GM21576 (cell line): ENCODE measurements around the gene DCTN2.
"Not testable (repeated sequence)": the region's sequence is repeated elsewhere in the genome, so short reads cannot be mapped to it uniquely, and the experiment has no call there.

Experiments used
- ATAC-seq: cut with Tn5 transposase; IDR thresholded peaks from one replicate; pipeline ENCODE4 v1.9.1; 2021; ENCODE audit warnings: mild to moderate bottlenecking, moderate library complexity; ENCODE audit not compliant: unreplicated experiment

The DCTN2 gene

GRCh38 chr12:57546438-57547287 is at the start of gene DCTN2:
DCTN2 (minus strand) TSS chr12:57547192; CDS start chr12:57547063, 129 bp downstream.
- ATAC-seq, result peak; percentile 98

DNA sequence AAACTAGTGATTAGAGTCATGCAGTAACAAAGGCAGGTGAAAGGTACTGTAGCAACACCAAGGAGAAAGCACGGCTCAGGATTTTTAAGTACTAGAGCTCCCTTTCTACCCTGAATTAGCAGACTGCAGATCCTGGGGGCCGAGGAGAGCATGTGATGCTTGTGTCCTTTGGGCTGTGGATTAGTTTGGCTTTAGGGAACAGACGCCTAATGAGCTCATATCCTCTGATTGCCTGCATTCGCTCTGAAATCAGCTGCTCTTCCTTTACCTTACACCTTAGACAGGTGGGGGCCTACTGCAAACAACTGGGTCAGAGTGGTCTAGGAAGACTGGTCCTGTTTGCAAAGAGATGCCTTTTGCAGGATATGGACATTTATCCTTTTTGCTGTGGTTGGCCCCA is 46.2 kb upstream of the DCTN2 start:
- no peak for ATAC-seq

GRCh38 chr12:57592551-57593165 is 45.7 kb upstream of the DCTN2 start:
- ATAC-seq, result no peak

DNA sequence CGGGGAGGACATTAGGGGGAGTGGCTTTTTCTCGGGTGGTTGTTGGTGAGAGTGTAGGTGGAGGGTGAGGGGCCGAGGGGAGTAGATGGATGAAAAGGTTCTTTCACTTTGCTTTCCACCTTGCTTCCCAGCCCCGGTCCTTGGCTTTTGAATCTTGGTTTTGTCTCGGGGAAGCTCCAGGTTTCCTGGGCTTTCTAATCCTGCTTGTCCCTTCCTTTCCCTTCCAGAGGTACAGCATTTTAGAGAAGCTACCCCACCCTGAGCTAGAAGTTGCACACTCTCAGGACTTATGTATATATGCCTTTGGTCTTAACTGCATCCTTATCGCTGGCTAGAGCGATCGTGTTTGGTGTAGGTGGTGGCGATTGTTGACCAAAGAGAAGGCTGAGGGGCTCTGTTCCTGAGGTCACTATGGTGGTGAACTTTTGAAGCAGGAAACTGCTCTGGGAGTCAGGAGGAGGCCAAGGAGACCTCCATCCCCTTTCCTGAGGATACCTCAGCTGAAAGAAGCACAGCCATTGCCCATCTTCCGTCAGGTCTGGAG is 44.9 kb upstream of the DCTN2 start:
- no peak for ATAC-seq

DNA sequence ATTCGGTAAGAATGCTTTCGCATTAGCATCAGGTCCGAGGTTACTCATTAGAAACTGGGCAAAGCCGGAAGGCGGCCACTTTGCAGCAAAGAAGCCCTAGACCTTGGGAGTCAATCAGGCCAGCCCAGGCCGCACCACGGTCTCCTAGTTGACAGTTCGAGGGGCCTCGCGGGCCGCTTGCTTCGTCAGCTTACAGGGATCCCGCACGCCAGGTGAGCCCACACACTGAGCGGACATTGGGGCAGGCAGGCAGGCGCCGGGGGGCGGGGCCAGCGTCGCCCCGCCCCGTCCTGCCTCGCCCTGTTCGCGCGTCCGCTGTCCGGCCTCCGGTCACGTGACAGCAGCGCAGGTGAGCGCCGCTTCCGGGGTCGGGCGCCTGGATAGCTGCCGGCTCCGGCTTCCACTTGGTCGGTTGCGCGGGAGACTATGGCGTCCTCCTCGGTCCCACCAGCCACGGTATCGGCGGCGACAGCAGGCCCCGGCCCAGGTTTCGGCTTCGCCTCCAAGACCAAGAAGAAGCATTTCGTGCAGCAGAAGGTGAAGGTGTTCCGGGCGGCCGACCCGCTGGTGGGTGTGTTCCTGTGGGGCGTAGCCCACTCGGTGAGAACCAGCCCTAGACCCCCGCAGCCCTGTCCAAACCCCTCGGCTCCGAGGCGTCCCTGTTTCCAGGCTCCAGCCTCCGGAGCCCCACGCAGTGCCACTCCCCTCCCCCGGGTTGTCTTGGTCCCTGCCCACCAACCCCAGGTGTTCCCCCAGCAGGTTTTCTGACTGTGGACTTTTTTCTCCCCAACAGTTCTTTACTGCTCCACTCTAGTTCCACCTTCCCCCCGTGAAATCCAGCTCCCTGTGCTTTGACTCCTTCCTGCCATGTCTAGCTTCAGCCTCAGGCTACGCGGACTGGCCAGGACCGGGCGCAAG is 44.1 kb upstream of the DCTN2 start, which contains the start of gene PIP4K2C:
Gene PIP4K2C (plus strand): TSS at position 329 of the 918 bp plus-strand sequence. CDS start 98 bp downstream, at position 427.
- peak; percentile 89 for ATAC-seq

DNA sequence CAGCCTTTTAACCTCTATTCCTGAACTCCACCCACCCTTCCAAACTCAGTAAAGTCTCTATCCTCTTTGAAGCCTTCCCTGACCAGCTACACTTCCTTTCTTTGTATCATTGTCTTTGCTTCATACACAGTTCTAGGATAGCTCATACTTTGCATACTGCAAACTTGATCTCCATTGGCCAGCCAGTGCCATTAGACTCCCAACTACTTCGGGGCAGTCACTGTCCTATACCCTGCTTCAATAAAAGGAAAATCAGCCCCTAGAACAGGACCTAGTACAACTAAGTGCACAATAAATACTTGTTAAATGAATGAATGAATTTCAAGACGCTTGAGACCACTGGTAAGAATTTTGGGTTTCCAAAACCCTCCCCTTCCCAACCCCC is 43.5 kb upstream of the DCTN2 start:
- no peak for ATAC-seq

DNA sequence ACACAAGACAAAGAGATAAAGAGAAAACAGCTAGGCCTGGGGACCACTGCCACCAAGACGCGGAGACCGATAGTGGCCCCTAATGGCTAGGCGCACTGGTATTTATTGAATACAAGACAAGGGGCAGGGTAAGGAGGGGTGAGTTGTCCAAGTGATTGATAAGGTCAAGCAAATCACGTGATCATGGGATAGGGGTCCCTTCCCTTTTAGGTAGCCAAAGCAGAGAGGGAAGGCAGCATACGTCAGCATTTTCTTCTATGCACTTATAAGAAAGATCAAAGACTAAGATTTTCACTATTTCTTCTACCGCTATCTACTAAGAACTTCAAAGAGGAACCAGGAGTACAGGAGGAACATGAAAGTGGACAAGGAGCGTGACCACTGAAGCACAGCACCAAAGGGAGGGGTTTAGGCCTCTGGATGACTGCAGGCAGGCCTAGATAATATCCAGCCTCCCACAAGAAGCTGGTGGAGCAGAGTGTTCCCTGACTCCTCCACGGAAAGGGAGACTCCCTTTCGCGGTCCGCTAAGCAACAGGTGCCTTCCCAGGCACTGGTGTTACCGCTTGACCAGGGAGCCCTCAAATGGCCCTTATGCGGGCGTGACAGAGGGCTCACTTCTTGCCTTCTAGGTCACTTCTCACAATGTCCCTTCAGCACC is 42.1 kb upstream of the DCTN2 start:
- ATAC-seq, result not testable (repeated sequence)

DNA sequence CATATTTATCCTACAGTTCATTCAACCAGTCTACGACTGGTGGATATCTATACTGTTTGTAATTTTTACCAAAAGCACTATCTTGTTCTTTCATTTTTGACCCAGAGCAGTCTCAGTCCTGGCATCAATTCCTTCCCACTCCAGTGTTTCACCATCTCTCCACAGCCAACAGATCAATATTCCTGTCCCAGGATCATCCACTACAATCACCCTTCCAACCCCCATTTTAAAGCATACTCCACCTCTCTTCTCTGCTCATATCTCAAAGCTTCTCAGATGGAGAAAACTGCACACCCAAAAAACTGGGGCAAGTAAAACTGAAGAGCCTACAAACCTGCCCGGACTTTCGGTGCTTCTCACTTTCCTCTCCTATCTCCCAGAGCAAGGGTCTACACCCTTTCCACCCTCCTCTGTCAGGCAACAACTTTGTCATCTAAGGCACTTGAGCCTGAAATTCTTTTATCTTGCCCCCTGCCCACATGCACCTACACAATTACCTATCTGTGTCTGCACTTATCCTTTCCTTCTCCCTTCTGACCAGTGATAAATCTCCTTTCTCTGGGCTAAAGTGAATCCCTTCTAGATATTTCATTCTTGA is 39.9 kb upstream of the DCTN2 start:
- no peak for ATAC-seq

GRCh38 chr12:57586128-57586527 is 39.1 kb upstream of the DCTN2 start:
- ATAC-seq, result no peak

GRCh38 chr12:57585156-57585555 is 38.2 kb upstream of the DCTN2 start:
- ATAC-seq, result no peak

DNA sequence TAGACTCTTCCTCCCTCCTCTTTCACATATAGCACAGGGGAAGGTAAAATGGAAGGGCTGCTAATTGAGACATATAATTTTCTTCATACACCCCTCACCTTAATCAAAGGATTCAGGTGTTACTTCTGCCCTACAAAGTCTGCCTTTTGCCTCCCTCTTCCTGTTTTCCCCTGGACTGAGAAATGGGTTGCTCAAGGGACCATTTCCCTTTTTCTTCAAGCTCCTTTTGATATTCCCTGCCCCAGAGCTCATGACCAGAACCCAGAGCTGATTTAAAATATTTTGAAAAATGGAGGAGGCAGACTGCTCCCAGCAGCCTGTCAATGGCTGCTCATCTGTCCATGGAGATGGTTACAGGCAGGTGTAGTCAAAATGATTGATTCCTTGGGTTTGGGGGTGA is 37.7 kb upstream of the DCTN2 start:
- no peak for ATAC-seq

DNA sequence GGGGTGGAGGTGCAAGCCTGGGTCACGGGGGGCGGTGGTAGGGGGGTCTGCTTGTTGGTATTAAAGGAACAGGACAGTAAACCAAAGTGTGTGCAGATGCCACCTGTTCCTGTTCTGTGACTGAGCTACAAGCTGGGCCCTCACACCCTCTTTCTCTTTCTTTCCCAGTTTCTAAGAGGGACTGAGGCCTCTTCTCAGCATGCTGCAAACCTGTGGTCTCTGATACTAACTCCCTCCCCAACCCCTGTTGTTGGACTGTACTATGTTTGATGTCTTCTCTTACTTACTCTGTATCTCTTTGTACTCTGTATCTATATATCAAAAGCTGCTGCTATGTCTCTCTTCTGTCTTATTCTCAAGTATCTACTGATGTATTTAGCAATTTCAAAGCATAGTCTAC is 37.1 kb upstream of the DCTN2 start:
- no peak for ATAC-seq

DNA sequence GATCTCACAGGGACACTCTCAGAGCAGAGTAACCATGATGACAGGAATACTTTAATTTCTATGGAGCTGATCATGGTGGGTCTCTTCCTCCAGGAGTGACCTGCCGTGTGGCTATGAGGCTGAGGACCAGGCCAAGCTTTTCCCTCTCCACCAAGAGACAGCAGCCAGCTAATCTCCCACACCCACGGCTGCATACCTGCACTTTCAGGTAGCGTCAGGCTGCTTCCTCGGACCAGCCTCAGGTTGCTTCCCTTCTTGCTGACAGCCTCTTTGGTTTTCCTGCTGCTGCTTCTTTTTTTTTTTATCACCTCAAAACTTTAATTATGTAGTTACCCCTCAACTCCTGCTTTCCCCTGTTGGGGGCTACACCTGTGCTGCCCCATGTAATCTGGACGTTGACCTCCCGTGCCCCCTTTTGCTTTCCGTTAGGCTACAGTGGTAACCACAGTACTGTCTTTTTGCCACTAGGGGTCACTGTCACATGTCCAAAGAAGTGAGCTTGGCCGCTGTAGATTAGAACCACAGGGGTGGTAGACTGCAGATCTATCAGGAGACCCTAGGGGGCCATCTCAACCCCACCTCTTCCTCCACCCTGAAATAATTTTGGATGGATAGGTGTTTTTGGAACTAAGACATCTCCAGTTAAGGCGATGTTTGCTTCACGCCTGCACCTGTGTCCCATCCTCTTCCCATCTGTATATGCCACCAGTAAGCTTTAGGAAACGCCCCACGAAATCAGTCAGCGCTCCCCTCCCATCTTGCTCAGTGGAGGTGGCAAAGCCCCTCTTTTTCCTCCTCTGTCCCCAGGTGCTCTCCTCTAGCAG is 36.2 kb upstream of the DCTN2 start:
- ATAC-seq, result peak; percentile 90

DNA sequence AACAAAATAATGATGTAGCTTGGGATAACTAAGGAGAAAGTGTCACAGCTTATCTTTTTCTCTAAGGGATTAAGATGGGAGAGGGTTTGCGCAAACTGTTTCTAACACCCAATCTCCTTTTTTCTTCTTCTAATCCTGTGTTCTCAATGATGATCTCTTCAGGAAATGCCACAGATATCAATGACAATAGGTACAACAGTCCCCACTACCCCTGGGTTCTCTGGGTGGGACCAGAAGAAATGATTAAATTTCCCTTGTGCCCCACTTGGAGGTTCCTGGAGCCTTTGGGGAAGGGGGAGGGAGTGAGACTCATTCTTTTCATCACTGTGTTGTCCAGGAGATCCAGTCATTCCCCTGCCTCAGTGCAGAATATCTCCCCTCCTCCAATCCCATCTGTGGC is 35.4 kb upstream of the DCTN2 start:
- ATAC-seq, result no peak

GRCh38 chr12:57581802-57582201 is 34.8 kb upstream of the DCTN2 start:
- ATAC-seq, result no peak

DNA sequence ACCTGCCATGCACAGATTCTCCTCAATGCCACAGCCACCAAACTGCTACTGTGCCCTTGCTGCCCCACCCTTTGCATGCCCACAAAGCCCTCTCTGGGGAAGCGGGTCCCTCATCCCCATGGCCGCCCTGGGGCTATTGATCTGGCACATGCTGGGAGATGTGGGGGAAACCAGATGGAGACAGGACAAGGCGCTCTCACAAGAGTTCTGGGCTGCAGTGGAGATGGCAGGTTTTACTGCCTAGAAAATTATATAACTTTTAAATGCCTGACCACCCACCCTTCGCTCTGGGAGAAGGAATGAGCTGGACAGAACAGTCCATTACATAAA is 33.4 kb upstream of the DCTN2 start:
- no peak for ATAC-seq

GRCh38 chr12:57579677-57580465 is 32.9 kb upstream of the DCTN2 start:
- no peak for ATAC-seq

GRCh38 chr12:57579011-57579410 is 32.0 kb upstream of the DCTN2 start:
- no peak for ATAC-seq
